Adrenal gland (tissue), 12 donors: ENCODE results near the gene NOC4L. TPM values are rescaled to one million over a fixed set of nuclear protein-coding genes. Genes with fewer than 3 reads are reported as not detected.

Experiments
- DNase-seq, 7 donors: peaks; one replicate each; pipeline ENCODE4 v3.0.0-alpha.2; 2019 to 2020
- H3K27ac ChIP-seq, 5 donors: fragments of 200-600 bp; sonication (generic) in 4 of 5; 1 replicate in 3 of 5; 2 replicates in 2 of 5; pipeline versions ENCODE4 v1.5.1 to v1.8.0; 2016 to 2020; ENCODE audit warnings: mild to moderate bottlenecking in 1 of 5
- H3K27me3 ChIP-seq: fragments of 200-600 bp; 2 replicates; pipeline ENCODE4 v1.8.0; 2021
- H3K36me3 ChIP-seq, 2 donors: fragments of 200-600 bp; replicated peaks in 1 of 2; 1 replicate in 1 of 2; 2 replicates in 1 of 2; pipeline versions ENCODE4 v1.5.1 to v1.8.0; 2018 to 2022
- H3K4me1 ChIP-seq, 2 donors: fragments of 200-600 bp; replicated peaks in 1 of 2; 1 replicate in 1 of 2; 2 replicates in 1 of 2; pipeline versions ENCODE4 v1.5.1 to v1.8.0; 2018 to 2021
- H3K4me3 ChIP-seq, 4 donors: fragments of 200-600 bp; sonication (generic) in 3 of 4; one replicate each; pipeline ENCODE4 v1.5.1; 2016 to 2018
- H3K9me3 ChIP-seq, 3 donors: fragments of 200-600 bp; sonication (generic) in 1 of 3; replicated peaks in 1 of 3; 1 replicate in 2 of 3; 2 replicates in 1 of 3; pipeline versions ENCODE4 v1.5.1 to v1.8.0; 2016 to 2021
- POLR2A ChIP-seq, 2 donors: fragments of 450-650 bp; IDR thresholded peaks; one replicate each; pipeline ENCODE4 v1.6.1; 2017; ENCODE audit warnings: antibody characterized with exemption in 2 of 2, mild to moderate bottlenecking in 2 of 2, moderate library complexity in 1 of 2
- WGBS, 4 donors: extraction: QIAGEN DNeasy Blood & Tissue Kit in 2 of 4; methylation state at CpG; one replicate each; pipeline versions ENCODE4 v1.1.5 to v1.1.7; 2013 to 2017; 5-methylcytosine and 5-hydroxymethylcytosine counted together
- intact Hi-C, 2 donors: fragments of 100-400 bp; cut with DNase I; formaldehyde crosslinking; loops; one replicate each; pipeline versions ENCODE4 v1.14.1 to v1.15.0; 2022 to 2023
- polyA plus RNA-seq, 3 donors: library from polyadenylated mRNA; stranded (reverse); fragments of 200-250 nt in 2 of 3; fragments of 350-450 nt in 1 of 3; fragmentation: Illumina TruSeq in 1 of 3; extraction: RNeasy Lipid Tissue Mini Kit (QIAGEN cat#74804) in 1 of 3; gene quantifications; one replicate each; pipeline ENCODE4 v1.2.3, GENCODE V29; 2013 to 2014
- total RNA-seq, 9 donors: library from RNA; depleted of rRNA in 4 of 9; stranded (reverse); fragments of >200 nt in 4 of 9; fragments of 120-200 nt in 1 of 9; fragmentation: NEBNext Ultra II Directional in 1 of 9; extraction: Animal tissue kit (Norgen Biotek cat#: 25700) in 1 of 9; gene quantifications; one replicate each; pipeline versions ENCODE4 v1.1.0 to v1.2.4, GENCODE V29; 2013 to 2023
- TF ChIP-seq, protein P1 (sequence below), 6 experiments: fragments of 450-650 bp in 4 of 6; fragments of 200-600 bp in 2 of 6; sonication (generic) in 1 of 6; IDR thresholded peaks; 1 replicate in 5 of 6; 2 replicates in 1 of 6; pipeline versions ENCODE4 v1.5.1 to v1.8.0; 2016 to 2021; ENCODE audit warnings: antibody characterized with exemption in 6 of 6, mild to moderate bottlenecking in 2 of 6, moderate library complexity in 1 of 6
- donor health status: healthy with polysubstance abuse.
- donor health status: Bipolar disorder and iron deficiency.
- donor health status: DM: yes; HTN: yes; CAD: no.
- donor health status: DM: no; HTN: no; CAD: no.
- donor health status: DM: no; HTN: no; CAD: no.
- donor health status: DM: yes; HTN: yes; CAD: no.

The NOC4L gene
- total and polyA plus RNA-seq, 12 donors: 4.7 to 51.5 (median 17.5) TPM

DNA sequence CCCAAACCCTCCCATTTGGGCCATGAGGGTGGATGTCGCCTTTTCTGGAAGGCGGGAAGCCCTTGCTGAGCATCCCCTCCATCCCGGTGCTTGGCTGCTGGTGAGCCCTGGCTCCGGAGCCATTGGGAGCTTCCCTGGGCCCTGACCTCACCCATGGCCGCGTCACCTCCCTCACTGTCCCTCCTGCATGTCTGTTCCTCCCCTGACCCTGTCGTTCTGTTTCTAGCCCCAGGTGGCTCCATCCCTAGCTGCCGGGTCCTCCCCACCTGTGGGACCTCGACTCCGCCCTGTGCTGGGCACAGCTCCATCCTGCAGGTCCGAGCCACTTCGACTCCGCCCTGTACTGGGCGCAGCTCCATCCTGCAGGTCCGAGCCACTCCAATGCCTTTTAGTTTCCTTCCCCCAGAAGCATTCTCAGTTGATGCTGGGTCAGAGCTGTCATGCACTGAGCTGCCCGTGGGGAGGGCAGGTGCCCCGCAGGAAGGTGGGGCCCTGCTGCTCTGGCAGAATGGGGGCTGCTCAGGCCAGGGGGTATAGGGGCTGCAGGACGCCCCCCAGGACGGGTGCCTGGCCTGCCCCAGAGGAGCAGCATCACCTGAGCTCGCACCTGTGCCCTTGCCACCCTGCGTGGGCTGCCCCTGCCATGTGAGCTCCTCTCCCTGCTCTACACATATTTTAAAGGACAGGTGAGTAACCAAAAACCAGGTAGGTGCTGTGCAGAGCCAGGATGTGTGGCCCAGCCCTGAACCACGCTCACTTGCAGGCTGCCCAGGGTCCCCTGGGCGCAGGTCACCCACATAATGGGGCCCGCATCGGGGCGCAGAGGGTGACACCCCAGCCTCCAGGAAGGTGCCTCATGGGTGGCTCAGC, 19.0 kb downstream of the NOC4L start:
- H3K4me1 ChIP-seq: peaks cover 0 to 6% of the 10 kb centered on the region in 2 donors
- WGBS, 4 donors: 51 to 56% (median 53%) methylated on average over 13 to 26 of the region's 26 CpGs
- H3K27ac ChIP-seq: no peak overlapping the region
- H3K4me3 ChIP-seq: peak overlapping the region in 1 of 4 donors; percentile 26
- H3K27me3 ChIP-seq: no peaks in the 10 kb centered on the region
- no peaks in the 10 kb centered on the region for H3K36me3 ChIP-seq
- TF ChIP-seq, protein P1, sequence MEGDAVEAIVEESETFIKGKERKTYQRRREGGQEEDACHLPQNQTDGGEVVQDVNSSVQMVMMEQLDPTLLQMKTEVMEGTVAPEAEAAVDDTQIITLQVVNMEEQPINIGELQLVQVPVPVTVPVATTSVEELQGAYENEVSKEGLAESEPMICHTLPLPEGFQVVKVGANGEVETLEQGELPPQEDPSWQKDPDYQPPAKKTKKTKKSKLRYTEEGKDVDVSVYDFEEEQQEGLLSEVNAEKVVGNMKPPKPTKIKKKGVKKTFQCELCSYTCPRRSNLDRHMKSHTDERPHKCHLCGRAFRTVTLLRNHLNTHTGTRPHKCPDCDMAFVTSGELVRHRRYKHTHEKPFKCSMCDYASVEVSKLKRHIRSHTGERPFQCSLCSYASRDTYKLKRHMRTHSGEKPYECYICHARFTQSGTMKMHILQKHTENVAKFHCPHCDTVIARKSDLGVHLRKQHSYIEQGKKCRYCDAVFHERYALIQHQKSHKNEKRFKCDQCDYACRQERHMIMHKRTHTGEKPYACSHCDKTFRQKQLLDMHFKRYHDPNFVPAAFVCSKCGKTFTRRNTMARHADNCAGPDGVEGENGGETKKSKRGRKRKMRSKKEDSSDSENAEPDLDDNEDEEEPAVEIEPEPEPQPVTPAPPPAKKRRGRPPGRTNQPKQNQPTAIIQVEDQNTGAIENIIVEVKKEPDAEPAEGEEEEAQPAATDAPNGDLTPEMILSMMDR (IDR thresholded peaks at IDR 0.05): no peak
- TF ChIP-seq POLR2A (IDR thresholded peaks at IDR 0.05): no peak
- DNase-seq: no peak
- H3K9me3 ChIP-seq: no peaks in the 10 kb centered on the region
- intact Hi-C loops: no loop called here

DNA sequence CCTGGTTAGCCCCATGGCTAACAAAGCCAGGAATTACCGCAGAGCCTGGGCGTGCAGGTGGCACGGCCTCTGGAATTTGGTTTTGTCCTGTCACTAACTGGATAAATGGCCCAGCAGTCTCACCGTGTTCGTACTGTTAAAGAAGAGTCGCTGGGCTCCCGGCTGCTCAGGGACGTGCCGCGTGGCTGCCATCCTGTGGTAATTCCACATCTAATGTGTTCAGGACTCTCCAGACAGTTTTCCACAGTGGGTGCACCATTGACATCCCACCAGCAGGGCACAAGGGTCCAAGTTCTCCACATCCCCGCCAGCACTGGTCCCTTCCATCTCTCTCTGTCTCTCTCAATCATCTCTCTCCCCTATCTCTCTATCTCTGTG, 19.6 kb downstream of the NOC4L start:
- Histone ChIP-seq H3K27ac (no peak overlapping the region), H3K36me3 (no peaks in the 10 kb centered on the region), H3K9me3 (no peaks in the 10 kb centered on the region), H3K4me1 (peaks cover 0 to 6% of the 10 kb centered on the region in 2 donors), H3K4me3 (no peak overlapping the region), H3K27me3 (no peaks in the 10 kb centered on the region)
- no peak for DNase-seq
- TF ChIP-seq, protein P1 (IDR thresholded peaks at IDR 0.05): peak in 2 of 6 experiments; percentile 7 to 26
- no peak for TF ChIP-seq POLR2A (IDR thresholded peaks at IDR 0.05)
- intact Hi-C loops: no loop called here
- WGBS, 4 donors: 42 to 51% (median 48%) methylated on average over 8 to 11 of the region's 11 CpGs

DNA sequence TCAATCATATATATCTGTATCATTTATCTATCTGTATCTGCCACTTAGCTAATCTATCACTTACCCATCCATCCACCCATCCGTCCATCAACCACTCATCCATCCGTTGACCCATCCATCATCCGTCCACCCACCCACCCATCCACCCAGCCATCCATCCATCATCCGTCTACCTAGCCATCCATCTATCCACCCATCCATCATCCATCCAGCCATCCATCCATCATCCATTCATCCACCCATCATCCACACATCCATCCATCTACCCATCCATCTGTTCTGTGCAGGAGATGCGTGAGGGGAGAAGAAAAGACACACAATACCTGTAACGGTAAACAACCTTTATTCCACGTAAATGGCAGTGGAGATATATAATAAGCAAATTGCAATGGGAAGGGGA, 20.2 kb downstream of the NOC4L start:
- H3K36me3 ChIP-seq: no peaks in the 10 kb centered on the region
- H3K27ac ChIP-seq: no peak overlapping the region
- no peaks in the 10 kb centered on the region for H3K9me3 ChIP-seq
- no peak for DNase-seq
- peaks cover 0 to 6% of the 10 kb centered on the region in 2 donors for H3K4me1 ChIP-seq
- H3K27me3 ChIP-seq: no peaks in the 10 kb centered on the region
- no peak for TF ChIP-seq POLR2A (IDR thresholded peaks at IDR 0.05)
- TF ChIP-seq, protein P1 (IDR thresholded peaks at IDR 0.05): no peak
- no peak overlapping the region for H3K4me3 ChIP-seq
- intact Hi-C loops: no loop called here
- WGBS, 4 donors: 75 to 83% (median 79%) methylated on average over 7 of the region's 7 CpGs

DNA sequence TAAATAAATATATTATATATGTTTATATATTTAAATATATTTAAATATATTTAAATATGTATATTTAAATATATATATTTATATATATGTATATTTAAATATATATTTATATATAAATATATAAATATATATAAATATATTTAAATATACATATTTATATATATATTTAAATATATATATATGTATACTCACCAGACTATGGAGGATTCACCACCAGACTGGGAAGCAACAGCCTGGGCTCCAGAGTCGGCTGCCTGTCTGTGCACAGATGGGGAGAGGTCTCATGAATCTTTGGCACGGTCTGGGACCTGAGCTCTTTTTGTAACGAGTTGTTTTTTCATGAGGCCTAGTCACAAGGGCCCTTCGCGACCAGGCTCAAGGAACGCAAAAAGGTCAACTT, 21.3 kb downstream of the NOC4L start:
- intact Hi-C loops: no loop called here
- Histone ChIP-seq H3K27ac (no peak overlapping the region), H3K4me3 (no peak overlapping the region), H3K27me3 (no peaks in the 10 kb centered on the region), H3K9me3 (no peaks in the 10 kb centered on the region), H3K4me1 (peaks cover 0 to 6% of the 10 kb centered on the region in 2 donors), H3K36me3 (no peaks in the 10 kb centered on the region)
- no peak for TF ChIP-seq POLR2A (IDR thresholded peaks at IDR 0.05)
- TF ChIP-seq, protein P1 (IDR thresholded peaks at IDR 0.05): no peak
- WGBS, 4 donors: 92 to 95% (median 94%) methylated on average over 6 of the region's 6 CpGs
- DNase-seq: peak in 1 of 7 donors; percentile 13
